Measurements from ENCODE around the gene SRGAP3.

SRGAP3 gene

DNA sequence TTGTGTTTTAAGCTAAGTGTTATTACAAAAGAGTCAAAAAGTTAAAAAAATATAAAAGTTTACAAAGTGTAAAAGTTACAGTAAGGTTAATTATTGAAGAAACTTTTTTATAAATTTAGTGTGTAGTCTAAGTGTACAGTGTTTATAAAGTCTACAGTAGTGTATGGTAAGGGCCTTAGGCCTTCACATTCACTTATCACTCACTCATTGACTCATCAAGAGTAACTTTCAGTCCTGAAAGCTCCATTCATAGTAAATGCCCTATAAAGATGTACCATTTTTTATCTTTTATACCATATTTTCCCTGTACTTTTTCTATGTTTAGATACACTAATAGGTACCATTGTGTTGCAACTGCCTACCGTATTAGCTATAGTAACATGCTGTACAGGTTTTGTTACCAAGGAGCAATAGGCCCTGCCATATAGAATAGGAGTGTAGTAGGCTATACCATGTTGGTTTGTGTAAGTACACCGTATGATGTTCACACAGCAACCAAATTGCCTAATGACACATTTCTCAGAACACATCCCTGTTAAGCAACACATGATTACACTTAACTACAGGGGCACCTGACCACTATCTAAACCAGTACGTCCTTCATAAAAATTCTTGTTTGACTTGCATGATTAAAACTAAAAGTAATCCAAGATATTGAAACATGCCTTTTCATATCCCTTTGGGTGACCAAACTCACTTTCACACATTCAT lies 303.4 kb downstream of the SRGAP3 start:
- TF ChIP-seq, protein P1, sequence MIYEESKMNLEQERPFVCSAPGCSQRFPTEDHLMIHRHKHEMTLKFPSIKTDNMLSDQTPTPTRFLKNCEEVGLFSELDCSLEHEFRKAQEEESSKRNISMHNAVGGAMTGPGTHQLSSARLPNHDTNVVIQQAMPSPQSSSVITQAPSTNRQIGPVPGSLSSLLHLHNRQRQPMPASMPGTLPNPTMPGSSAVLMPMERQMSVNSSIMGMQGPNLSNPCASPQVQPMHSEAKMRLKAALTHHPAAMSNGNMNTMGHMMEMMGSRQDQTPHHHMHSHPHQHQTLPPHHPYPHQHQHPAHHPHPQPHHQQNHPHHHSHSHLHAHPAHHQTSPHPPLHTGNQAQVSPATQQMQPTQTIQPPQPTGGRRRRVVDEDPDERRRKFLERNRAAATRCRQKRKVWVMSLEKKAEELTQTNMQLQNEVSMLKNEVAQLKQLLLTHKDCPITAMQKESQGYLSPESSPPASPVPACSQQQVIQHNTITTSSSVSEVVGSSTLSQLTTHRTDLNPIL (CRISPR knock-in tag; IDR thresholded peaks at IDR 0.05; ENCODE audit: low read depth) = no peak
- TF ChIP-seq, protein P2, sequence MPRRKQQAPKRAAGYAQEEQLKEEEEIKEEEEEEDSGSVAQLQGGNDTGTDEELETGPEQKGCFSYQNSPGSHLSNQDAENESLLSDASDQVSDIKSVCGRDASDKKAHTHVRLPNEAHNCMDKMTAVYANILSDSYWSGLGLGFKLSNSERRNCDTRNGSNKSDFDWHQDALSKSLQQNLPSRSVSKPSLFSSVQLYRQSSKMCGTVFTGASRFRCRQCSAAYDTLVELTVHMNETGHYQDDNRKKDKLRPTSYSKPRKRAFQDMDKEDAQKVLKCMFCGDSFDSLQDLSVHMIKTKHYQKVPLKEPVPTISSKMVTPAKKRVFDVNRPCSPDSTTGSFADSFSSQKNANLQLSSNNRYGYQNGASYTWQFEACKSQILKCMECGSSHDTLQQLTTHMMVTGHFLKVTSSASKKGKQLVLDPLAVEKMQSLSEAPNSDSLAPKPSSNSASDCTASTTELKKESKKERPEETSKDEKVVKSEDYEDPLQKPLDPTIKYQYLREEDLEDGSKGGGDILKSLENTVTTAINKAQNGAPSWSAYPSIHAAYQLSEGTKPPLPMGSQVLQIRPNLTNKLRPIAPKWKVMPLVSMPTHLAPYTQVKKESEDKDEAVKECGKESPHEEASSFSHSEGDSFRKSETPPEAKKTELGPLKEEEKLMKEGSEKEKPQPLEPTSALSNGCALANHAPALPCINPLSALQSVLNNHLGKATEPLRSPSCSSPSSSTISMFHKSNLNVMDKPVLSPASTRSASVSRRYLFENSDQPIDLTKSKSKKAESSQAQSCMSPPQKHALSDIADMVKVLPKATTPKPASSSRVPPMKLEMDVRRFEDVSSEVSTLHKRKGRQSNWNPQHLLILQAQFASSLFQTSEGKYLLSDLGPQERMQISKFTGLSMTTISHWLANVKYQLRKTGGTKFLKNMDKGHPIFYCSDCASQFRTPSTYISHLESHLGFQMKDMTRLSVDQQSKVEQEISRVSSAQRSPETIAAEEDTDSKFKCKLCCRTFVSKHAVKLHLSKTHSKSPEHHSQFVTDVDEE (CRISPR knock-in tag; IDR thresholded peaks at IDR 0.05) = no peak
- TF ChIP-seq ZFP30 (CRISPR knock-in tag; IDR thresholded peaks at IDR 0.05) (no peak), TOX (CRISPR knock-in tag; IDR thresholded peaks at IDR 0.05; ENCODE audit: borderline replicate concordance) (no peak), OSR1 (CRISPR knock-in tag; IDR thresholded peaks at IDR 0.05) (no peak), SNAI2 (CRISPR knock-in tag; IDR thresholded peaks at IDR 0.05) (no peak), ZNF8 (CRISPR knock-in tag; IDR thresholded peaks at IDR 0.05) (no peak)
- TF ChIP-seq, protein P3, sequence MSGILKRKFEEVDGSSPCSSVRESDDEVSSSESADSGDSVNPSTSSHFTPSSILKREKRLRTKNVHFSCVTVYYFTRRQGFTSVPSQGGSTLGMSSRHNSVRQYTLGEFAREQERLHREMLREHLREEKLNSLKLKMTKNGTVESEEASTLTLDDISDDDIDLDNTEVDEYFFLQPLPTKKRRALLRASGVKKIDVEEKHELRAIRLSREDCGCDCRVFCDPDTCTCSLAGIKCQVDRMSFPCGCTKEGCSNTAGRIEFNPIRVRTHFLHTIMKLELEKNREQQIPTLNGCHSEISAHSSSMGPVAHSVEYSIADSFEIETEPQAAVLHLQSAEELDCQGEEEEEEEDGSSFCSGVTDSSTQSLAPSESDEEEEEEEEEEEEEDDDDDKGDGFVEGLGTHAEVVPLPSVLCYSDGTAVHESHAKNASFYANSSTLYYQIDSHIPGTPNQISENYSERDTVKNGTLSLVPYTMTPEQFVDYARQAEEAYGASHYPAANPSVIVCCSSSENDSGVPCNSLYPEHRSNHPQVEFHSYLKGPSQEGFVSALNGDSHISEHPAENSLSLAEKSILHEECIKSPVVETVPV (CRISPR knock-in tag; IDR thresholded peaks at IDR 0.05) = no peak
- TF ChIP-seq, protein P4, sequence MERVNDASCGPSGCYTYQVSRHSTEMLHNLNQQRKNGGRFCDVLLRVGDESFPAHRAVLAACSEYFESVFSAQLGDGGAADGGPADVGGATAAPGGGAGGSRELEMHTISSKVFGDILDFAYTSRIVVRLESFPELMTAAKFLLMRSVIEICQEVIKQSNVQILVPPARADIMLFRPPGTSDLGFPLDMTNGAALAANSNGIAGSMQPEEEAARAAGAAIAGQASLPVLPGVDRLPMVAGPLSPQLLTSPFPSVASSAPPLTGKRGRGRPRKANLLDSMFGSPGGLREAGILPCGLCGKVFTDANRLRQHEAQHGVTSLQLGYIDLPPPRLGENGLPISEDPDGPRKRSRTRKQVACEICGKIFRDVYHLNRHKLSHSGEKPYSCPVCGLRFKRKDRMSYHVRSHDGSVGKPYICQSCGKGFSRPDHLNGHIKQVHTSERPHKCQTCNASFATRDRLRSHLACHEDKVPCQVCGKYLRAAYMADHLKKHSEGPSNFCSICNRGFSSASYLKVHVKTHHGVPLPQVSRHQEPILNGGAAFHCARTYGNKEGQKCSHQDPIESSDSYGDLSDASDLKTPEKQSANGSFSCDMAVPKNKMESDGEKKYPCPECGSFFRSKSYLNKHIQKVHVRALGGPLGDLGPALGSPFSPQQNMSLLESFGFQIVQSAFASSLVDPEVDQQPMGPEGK (CRISPR knock-in tag; IDR thresholded peaks at IDR 0.05; ENCODE audit: borderline replicate concordance) = no peak
- no peak for ATAC-seq

DNA sequence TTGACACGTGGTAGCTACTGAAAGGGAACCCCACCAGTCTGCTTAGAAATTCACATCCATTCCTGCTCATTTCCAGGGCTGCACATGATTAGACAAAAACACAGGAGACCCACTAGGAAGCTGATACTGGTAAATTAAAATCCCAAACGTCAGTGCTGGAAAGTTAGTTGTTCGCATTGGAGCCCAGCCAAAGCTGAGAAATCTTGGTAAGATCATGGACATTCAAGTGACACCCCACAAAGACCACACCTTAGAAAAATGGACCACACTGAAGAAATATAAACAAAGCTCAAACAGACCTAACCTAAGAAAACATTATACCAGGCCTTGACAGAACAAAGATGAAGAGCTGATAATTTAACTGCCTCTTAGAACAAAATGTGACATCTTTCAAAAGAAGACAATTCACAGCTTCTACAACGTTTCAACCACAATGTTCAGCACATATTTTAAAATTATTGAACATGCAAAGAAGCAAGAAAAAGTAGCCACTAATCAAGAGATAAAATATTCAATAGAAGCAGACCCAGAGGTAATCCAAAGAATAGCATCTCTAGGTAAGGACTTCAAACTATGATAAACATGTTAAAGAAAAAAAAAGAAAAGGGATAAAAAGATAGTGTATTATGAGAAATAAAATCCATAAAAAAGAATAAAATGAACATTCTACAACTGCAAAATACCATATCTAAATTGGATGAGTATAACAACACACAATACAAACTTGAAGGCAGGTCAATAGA lies 306.5 kb downstream of the SRGAP3 start:
- ATAC-seq = no peak
- no peak for TF ChIP-seq CSDC2 (CRISPR knock-in tag; IDR thresholded peaks at IDR 0.05)

DNA sequence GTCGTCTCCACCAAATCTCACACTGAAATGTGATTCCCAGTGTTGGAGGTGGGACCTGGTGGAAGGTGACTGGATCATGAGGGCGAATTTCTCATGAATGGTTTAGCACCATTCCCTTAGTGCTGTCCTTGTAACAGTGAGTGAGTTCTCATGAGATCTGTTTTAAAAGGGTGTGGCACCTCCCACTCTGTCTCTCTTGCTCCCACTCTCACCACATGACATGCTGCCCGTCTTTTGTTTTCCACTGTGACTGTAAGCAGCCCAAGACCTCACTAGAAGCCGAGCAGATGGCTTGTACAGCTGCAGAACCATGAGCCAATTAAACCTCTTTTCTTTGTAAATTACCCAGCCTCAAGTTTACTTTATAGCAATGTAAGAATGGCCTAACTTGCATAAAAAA lies 307.3 kb downstream of the SRGAP3 start:
- no peak for ATAC-seq
- TF ChIP-seq, protein P5, sequence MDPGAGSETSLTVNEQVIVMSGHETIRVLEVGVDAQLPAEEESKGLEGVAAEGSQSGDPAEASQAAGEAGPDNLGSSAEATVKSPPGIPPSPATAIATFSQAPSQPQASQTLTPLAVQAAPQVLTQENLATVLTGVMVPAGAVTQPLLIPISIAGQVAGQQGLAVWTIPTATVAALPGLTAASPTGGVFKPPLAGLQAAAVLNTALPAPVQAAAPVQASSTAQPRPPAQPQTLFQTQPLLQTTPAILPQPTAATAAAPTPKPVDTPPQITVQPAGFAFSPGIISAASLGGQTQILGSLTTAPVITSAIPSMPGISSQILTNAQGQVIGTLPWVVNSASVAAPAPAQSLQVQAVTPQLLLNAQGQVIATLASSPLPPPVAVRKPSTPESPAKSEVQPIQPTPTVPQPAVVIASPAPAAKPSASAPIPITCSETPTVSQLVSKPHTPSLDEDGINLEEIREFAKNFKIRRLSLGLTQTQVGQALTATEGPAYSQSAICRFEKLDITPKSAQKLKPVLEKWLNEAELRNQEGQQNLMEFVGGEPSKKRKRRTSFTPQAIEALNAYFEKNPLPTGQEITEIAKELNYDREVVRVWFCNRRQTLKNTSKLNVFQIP (CRISPR knock-in tag; IDR thresholded peaks at IDR 0.05; ENCODE audit: borderline replicate concordance, low read depth) = no peak
- TF ChIP-seq CSDC2 (CRISPR knock-in tag; IDR thresholded peaks at IDR 0.05) (no peak), GLIS3 (CRISPR knock-in tag; IDR thresholded peaks at IDR 0.05) (no peak), ISL1 (CRISPR knock-in tag; IDR thresholded peaks at IDR 0.05) (no peak), ZNF565 (CRISPR knock-in tag; conservative IDR thresholded peaks at IDR 0.05; ENCODE audit: low read depth) (no peak), PPARA (CRISPR knock-in tag; IDR thresholded peaks at IDR 0.05; ENCODE audit: borderline replicate concordance) (no peak), ZC3H10 (CRISPR knock-in tag; IDR thresholded peaks at IDR 0.05) (no peak), SNAI2 (CRISPR knock-in tag; IDR thresholded peaks at IDR 0.05) (no peak), OSR1 (CRISPR knock-in tag; IDR thresholded peaks at IDR 0.05) (no peak), ARNTL (CRISPR knock-in tag; IDR thresholded peaks at IDR 0.05; ENCODE audit: borderline replicate concordance, low read depth) (no peak)
- TF ChIP-seq, protein P1 (CRISPR knock-in tag; IDR thresholded peaks at IDR 0.05; ENCODE audit: low read depth) = no peak
- TF ChIP-seq, protein P2 (CRISPR knock-in tag; IDR thresholded peaks at IDR 0.05) = no peak
